Measurements from ENCODE around the gene SYTL4. TPM values are rescaled to one million over a fixed set of nuclear protein-coding genes. Genes with fewer than 3 reads are reported as not detected.

Gene SYTL4
- total RNA-seq, 1 experiment from 2014 or later = 13.3 TPM

- peak; percentile 62 for DNase-seq (ENCODE audit: low read depth)
These were observed 83.2 kb downstream of the SYTL4 start for GRCh38 chrX:100648458-100649417.

- DNase-seq (ENCODE audit: low read depth) = no peak
These were observed 84.2 kb downstream of the SYTL4 start for GRCh38 chrX:100647739-100648138.

GRCh38 chrX:100647095-100647494, 84.8 kb downstream of the SYTL4 start:
- DNase-seq (ENCODE audit: low read depth) = peak; percentile 60

GRCh38 chrX:100645106-100645505, 86.8 kb downstream of the SYTL4 start:
- DNase-seq (ENCODE audit: low read depth) = peak; percentile 92

- peak; percentile 92 for DNase-seq (ENCODE audit: low read depth)
These were observed 87.7 kb downstream of the SYTL4 start, which contains the start of gene SRPX2 for GRCh38 chrX:100643956-100644860. TSS of gene SRPX2 (plus strand) at chrX:100644199. CDS start at chrX:100646323, 2,124 bp downstream.

- no peak for DNase-seq (ENCODE audit: low read depth)
These were observed 88.7 kb downstream of the SYTL4 start for GRCh38 chrX:100643212-100643611.

- DNase-seq (ENCODE audit: low read depth) = peak; percentile 69
These were observed 89.6 kb downstream of the SYTL4 start for GRCh38 chrX:100642290-100642689.

GRCh38 chrX:100636321-100636991, 95.5 kb downstream of the SYTL4 start, which contains the start of gene TSPAN6:
TSS of gene TSPAN6 (minus strand) at chrX:100636806. CDS start at chrX:100636694, 112 bp downstream.
- peak; percentile 90 for DNase-seq (ENCODE audit: low read depth)

- DNase-seq (ENCODE audit: low read depth) = no peak
These were observed 96.0 kb downstream of the SYTL4 start for GRCh38 chrX:100635989-100636320.

GRCh38 chrX:100635040-100635439, 96.9 kb downstream of the SYTL4 start:
- DNase-seq (ENCODE audit: low read depth) = no peak

GRCh38 chrX:100625985-100626491, 105.9 kb downstream of the SYTL4 start:
- peak; percentile 10 for DNase-seq (ENCODE audit: low read depth)

Other genes with a start within 250 kb of the SYTL4 start
- not detected in 2 replicates for gene TNMD, start 147.2 kb downstream of the SYTL4 start, total RNA-seq (2014; rRNA removed; shearing (Covaris generic))
- 52.0 and 66.0 TPM in 2 replicates for gene TSPAN6, start 95.3 kb downstream of the SYTL4 start, total RNA-seq (2014; rRNA removed; shearing (Covaris generic))
- 58.5 and 81.9 TPM in 2 replicates for gene SRPX2, start 87.9 kb downstream of the SYTL4 start, total RNA-seq (2014; rRNA removed; shearing (Covaris generic))
- 37.6 and 55.3 TPM in 2 replicates for gene CSTF2, start 88.3 kb upstream of the SYTL4 start, total RNA-seq (2014; rRNA removed; shearing (Covaris generic))
- gene NOX1, start 142.2 kb upstream of the SYTL4 start, total RNA-seq (2014; rRNA removed; shearing (Covaris generic)) = not detected in 2 replicates
- gene XKRX, start 196.8 kb upstream of the SYTL4 start, total RNA-seq (2014; rRNA removed; shearing (Covaris generic)) = 3.2 and 3.7 TPM in 2 replicates
- not detected in 2 replicates for gene ARL13A, start 237.6 kb upstream of the SYTL4 start, total RNA-seq (2014; rRNA removed; shearing (Covaris generic))